NCI-H345 (cell line): ENCODE measurements around the gene OARD1.

Source experiments
- DNase-seq: peaks from one replicate; lab custom pipeline; 2025; lab: John Stamatoyannopoulos, UW

Gene OARD1

GRCh38 chr6:41074692-41075436 is 2.7 kb upstream of the OARD1 start:
- DNase-seq, result no peak

- DNase-seq, result no peak
These were observed 2.0 kb upstream of the OARD1 start for GRCh38 chr6:41073968-41074691.

GRCh38 chr6:41073203-41073967 is 1.2 kb upstream of the OARD1 start:
- DNase-seq, result peak; percentile 79

GRCh38 chr6:41072836-41073202 is 663 bp upstream of the OARD1 start, which contains the start of gene NFYA:
NFYA (plus strand) TSS chr6:41072974; CDS start chr6:41079090, 6,116 bp downstream.
- DNase-seq, result no peak

- DNase-seq, result no peak
These were observed 644 bp downstream of the OARD1 start for GRCh38 chr6:41071501-41071922.

- DNase-seq, result peak; percentile 78
These were observed 5.3 kb downstream of the OARD1 start for GRCh38 chr6:41066867-41067304.

- no peak for DNase-seq
These were observed 6.6 kb downstream of the OARD1 start for GRCh38 chr6:41065550-41066026.

GRCh38 chr6:41064841-41065240 is 7.3 kb downstream of the OARD1 start:
- DNase-seq, result no peak

- no peak for DNase-seq
These were observed 8.3 kb downstream of the OARD1 start for GRCh38 chr6:41063884-41064285.

- DNase-seq, result no peak
These were observed 10.1 kb downstream of the OARD1 start for GRCh38 chr6:41062056-41062455.

GRCh38 chr6:41061196-41061726 is 10.9 kb downstream of the OARD1 start:
- no peak for DNase-seq

GRCh38 chr6:41059556-41059955 is 12.6 kb downstream of the OARD1 start:
- no peak for DNase-seq

- DNase-seq, result no peak
These were observed 13.4 kb downstream of the OARD1 start for GRCh38 chr6:41058783-41059181.

- DNase-seq, result no peak
These were observed 15.2 kb downstream of the OARD1 start for GRCh38 chr6:41056768-41057490.

GRCh38 chr6:41055149-41055548 is 17.0 kb downstream of the OARD1 start:
- DNase-seq, result peak; percentile 10

GRCh38 chr6:41054511-41054910 is 17.6 kb downstream of the OARD1 start:
- DNase-seq, result no peak

GRCh38 chr6:41053041-41053440 is 19.1 kb downstream of the OARD1 start, which contains the start of gene APOBEC2:
APOBEC2 (plus strand) TSS chr6:41053202; CDS start chr6:41053348, 146 bp downstream.
- no peak for DNase-seq

GRCh38 chr6:41051873-41052272 is 20.3 kb downstream of the OARD1 start:
- no peak for DNase-seq

- DNase-seq, result no peak
These were observed 21.6 kb downstream of the OARD1 start for GRCh38 chr6:41050536-41050935.

- DNase-seq, result no peak
These were observed 22.2 kb downstream of the OARD1 start for GRCh38 chr6:41049955-41050354.

- no peak for DNase-seq
These were observed 22.6 kb downstream of the OARD1 start for GRCh38 chr6:41049521-41049920.
